Neural progenitor cell (in vitro differentiated cells): Measurements from ENCODE around the gene BRCA1. TPM values are rescaled to one million over a fixed set of nuclear protein-coding genes. Genes with fewer than 3 reads are reported as not detected.

Experiments used
- DNase-seq: peaks from one replicate; pipeline ENCODE4 v3.0.0-alpha.2; 2016; ENCODE audit warnings: low spot score
- H2AFZ ChIP-seq: fragments of 200-600 bp; sonication (generic); replicated peaks from 2 replicates; pipeline ENCODE4 v1.6.1; 2016; ENCODE audit warnings: antibody characterized with exemption
- H3F3A ChIP-seq: fragments of 200-600 bp; sonication (generic); 2 replicates; pipeline ENCODE4 v1.6.1; 2016; ENCODE audit warnings: antibody characterized with exemption, low read depth
- H3K27ac ChIP-seq: fragments of 200-600 bp; sonication (generic); 2 replicates; pipeline ENCODE4 v1.5.1; 2016; ENCODE audit warnings: mild to moderate bottlenecking
- H3K27me3 ChIP-seq: fragments of 200-600 bp; sonication (generic); 2 replicates; pipeline ENCODE4 v1.6.1; 2016; ENCODE audit warnings: mild to moderate bottlenecking, moderate library complexity
- H3K36me3 ChIP-seq: fragments of 200-600 bp; sonication (generic); 2 replicates; pipeline ENCODE4 v1.5.1; 2016
- H3K4me1 ChIP-seq: fragments of 200-600 bp; sonication (generic); 2 replicates; pipeline ENCODE4 v1.6.1; 2016; ENCODE audit warnings: mixed run types
- H3K4me2 ChIP-seq: fragments of 200-600 bp; sonication (generic); 2 replicates; pipeline ENCODE4 v1.6.1; 2016
- H3K4me3 ChIP-seq: fragments of 200-600 bp; sonication (generic); 2 replicates; pipeline ENCODE4 v1.5.1; 2016
- H3K79me2 ChIP-seq: fragments of 200-600 bp; sonication (generic); 2 replicates; pipeline ENCODE4 v1.6.1; 2016; ENCODE audit warnings: low read depth
- H3K9ac ChIP-seq: fragments of 200-600 bp; sonication (generic); 2 replicates; pipeline ENCODE4 v1.6.1; 2016
- H3K9me3 ChIP-seq: fragments of 200-600 bp; sonication (generic); 2 replicates; pipeline ENCODE4 v1.5.1; 2016; ENCODE audit warnings: low read depth
- H4K20me1 ChIP-seq: fragments of 200-600 bp; sonication (generic); 2 replicates; pipeline ENCODE4 v1.6.1; 2016; ENCODE audit warnings: low read depth
- H3K27ac Mint-ChIP-seq: 3 replicates; pipeline ENCODE4 v1.8.0; 2021; ENCODE audit warnings: mixed read lengths
- H3K27me3 Mint-ChIP-seq: 2 replicates; pipeline ENCODE4 v1.8.0; 2022; ENCODE audit warnings: low read depth, mild to moderate bottlenecking, inconsistent platforms, moderate library complexity, mixed read lengths; ENCODE audit not compliant: insufficient read depth
- H3K36me3 Mint-ChIP-seq: 3 replicates; pipeline ENCODE4 v1.8.0; 2021; ENCODE audit warnings: mixed read lengths
- H3K4me1 Mint-ChIP-seq: 3 replicates; pipeline ENCODE4 v1.8.0; 2021; ENCODE audit warnings: mixed read lengths
- H3K4me3 Mint-ChIP-seq: 3 replicates; pipeline ENCODE4 v1.8.0; 2021; ENCODE audit warnings: mild to moderate bottlenecking, moderate library complexity, mixed read lengths
- H3K9me3 Mint-ChIP-seq: 3 replicates; pipeline ENCODE4 v1.8.0; 2020; ENCODE audit warnings: mixed read lengths
- EZH2 ChIP-seq: fragments of 200-600 bp; sonication (generic); IDR thresholded peaks from 2 replicates; pipeline ENCODE4 v1.6.1; 2017; ENCODE audit warnings: antibody characterized with exemption, mild to moderate bottlenecking, moderate library complexity
- EZH2phosphoT487 ChIP-seq: fragments of 200-600 bp; sonication (generic); IDR thresholded peaks from 2 replicates; pipeline ENCODE4 v1.6.1; 2017; ENCODE audit warnings: antibody characterized with exemption
- total RNA-seq: library from RNA; depleted of rRNA; stranded (reverse); fragments of >200 nt; gene quantifications from 2 replicates; pipeline ENCODE4 v1.2.3, GENCODE V29; 2015; ENCODE audit warnings: low replicate concordance
- TF ChIP-seq, protein P1 (sequence below): fragments of 200-600 bp; sonication (generic); IDR thresholded peaks from 2 replicates; pipeline ENCODE4 v1.5.1; 2017; ENCODE audit warnings: antibody characterized with exemption, mild to moderate bottlenecking

BRCA1 gene
- total RNA-seq, 1 donor from 2014 or later = 77.3 TPM

DNA sequence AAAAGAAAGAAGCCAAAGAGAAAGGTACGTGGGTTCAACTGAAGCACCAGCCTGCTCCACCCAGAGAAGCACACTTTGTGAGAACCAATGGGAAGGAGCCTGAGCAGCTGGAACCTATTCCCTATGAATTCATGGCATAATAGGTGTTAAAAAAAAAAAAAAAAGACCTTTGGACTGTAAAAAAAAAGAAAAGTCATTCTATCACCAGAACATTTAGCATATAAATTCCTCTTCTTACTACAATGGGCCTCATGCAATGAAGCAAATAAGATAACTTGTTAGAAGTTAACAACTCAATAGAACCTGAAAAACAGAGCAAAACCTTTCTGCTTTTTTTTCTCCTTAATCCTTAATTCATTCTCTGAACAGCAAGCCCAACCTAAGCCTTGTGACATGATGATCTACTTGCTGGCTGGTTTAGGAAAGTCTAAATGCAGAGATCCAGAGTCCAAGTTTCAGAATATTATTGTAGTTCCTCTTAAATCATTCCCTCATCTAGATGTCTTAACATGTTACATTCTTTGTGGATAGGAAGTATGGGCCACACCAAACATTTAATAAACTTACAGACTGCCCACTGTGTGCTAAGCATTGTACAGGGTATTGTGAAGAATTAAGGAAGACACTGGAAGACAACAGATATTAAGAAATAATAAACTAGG lies 45.4 kb downstream of the BRCA1 start:
- Histone ChIP-seq H3K27me3 (no peaks in the 10 kb centered on the region), H3K27ac (peak overlapping the region; percentile 41), H2AFZ (no peak overlapping the region), H3F3A (no peaks in the 10 kb centered on the region), H3K4me1 (no peaks in the 10 kb centered on the region), H3K79me2 (no peaks in the 10 kb centered on the region), H3K9me3 (no peaks in the 10 kb centered on the region), H4K20me1 (no peaks in the 10 kb centered on the region), H3K9ac (no peak overlapping the region), H3K36me3 (peaks cover 10% of the 10 kb centered on the region), H3K4me2 (no peak overlapping the region), H3K4me3 (no peak overlapping the region)
- peaks cover 6% of the 10 kb centered on the region for H3K36me3 Mint-ChIP-seq
- H3K27me3 Mint-ChIP-seq = no peaks in the 10 kb centered on the region
- TF ChIP-seq EZH2phosphoT487 (no peak), EZH2 (no peak)
- TF ChIP-seq, protein P1, sequence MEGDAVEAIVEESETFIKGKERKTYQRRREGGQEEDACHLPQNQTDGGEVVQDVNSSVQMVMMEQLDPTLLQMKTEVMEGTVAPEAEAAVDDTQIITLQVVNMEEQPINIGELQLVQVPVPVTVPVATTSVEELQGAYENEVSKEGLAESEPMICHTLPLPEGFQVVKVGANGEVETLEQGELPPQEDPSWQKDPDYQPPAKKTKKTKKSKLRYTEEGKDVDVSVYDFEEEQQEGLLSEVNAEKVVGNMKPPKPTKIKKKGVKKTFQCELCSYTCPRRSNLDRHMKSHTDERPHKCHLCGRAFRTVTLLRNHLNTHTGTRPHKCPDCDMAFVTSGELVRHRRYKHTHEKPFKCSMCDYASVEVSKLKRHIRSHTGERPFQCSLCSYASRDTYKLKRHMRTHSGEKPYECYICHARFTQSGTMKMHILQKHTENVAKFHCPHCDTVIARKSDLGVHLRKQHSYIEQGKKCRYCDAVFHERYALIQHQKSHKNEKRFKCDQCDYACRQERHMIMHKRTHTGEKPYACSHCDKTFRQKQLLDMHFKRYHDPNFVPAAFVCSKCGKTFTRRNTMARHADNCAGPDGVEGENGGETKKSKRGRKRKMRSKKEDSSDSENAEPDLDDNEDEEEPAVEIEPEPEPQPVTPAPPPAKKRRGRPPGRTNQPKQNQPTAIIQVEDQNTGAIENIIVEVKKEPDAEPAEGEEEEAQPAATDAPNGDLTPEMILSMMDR = no peak
- H3K27ac Mint-ChIP-seq = no peak overlapping the region
- no peaks in the 10 kb centered on the region for H3K9me3 Mint-ChIP-seq
- no peaks in the 10 kb centered on the region for H3K4me1 Mint-ChIP-seq
- no peak overlapping the region for H3K4me3 Mint-ChIP-seq
- DNase-seq = no peak

DNA sequence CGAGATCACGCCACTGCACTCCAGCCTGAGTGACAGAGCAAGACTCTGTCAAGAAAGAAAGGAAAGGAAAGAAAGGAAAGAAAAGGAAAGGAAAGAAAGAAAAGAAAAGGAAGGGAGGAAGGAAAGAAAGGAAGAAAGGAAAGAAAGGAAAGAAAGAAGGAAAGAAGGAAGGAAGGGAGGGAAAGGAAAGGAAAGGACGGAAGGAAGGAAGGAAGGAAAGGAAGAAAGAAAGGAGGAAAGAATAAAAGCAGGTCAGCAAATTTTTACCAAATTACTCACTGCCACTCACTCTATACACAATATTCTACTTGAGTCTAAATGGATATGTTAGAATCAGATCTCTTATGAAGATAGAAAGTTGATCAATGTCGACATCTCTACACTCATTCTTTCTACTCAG lies 50.3 kb downstream of the BRCA1 start:
- Histone ChIP-seq H3K36me3 (peaks cover 19% of the 10 kb centered on the region), H3K27ac (no peak overlapping the region), H3K4me1 (no peaks in the 10 kb centered on the region), H3K9me3 (no peaks in the 10 kb centered on the region), H3K79me2 (no peaks in the 10 kb centered on the region), H2AFZ (no peak overlapping the region), H3K9ac (no peak overlapping the region), H3F3A (no peaks in the 10 kb centered on the region), H4K20me1 (no peaks in the 10 kb centered on the region), H3K27me3 (no peaks in the 10 kb centered on the region), H3K4me2 (no peak overlapping the region), H3K4me3 (no peak overlapping the region)
- H3K27me3 Mint-ChIP-seq = no peaks in the 10 kb centered on the region
- DNase-seq = no peak
- no peak overlapping the region for H3K27ac Mint-ChIP-seq
- no peak for TF ChIP-seq EZH2phosphoT487
- TF ChIP-seq, protein P1 = no peak
- no peak for TF ChIP-seq EZH2
- no peaks in the 10 kb centered on the region for H3K9me3 Mint-ChIP-seq
- H3K4me3 Mint-ChIP-seq = no peak overlapping the region
- peaks cover 10% of the 10 kb centered on the region for H3K36me3 Mint-ChIP-seq
- H3K4me1 Mint-ChIP-seq = no peaks in the 10 kb centered on the region

DNA sequence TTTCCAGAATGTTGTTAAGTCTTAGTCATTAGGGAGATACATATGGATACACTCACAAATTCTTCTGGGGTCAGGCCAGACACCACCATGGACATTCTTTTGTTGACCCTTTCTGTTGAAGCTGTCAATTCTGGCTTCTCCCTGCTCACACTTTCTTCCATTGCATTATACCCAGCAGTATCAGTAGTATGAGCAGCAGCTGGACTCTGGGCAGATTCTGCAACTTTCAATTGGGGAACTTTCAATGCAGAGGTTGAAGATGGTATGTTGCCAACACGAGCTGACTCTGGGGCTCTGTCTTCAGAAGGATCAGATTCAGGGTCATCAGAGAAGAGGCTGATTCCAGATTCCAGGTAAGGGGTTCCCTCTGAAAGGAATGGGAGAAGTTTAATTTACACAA lies 54.3 kb downstream of the BRCA1 start:
- Histone ChIP-seq H3K9ac (no peak overlapping the region), H3K4me3 (no peak overlapping the region), H3K27me3 (no peaks in the 10 kb centered on the region), H3K4me2 (no peak overlapping the region), H3F3A (peaks cover 5% of the 10 kb centered on the region), H3K4me1 (no peaks in the 10 kb centered on the region), H4K20me1 (no peaks in the 10 kb centered on the region), H3K36me3 (peaks cover 14% of the 10 kb centered on the region), H3K9me3 (no peaks in the 10 kb centered on the region), H3K27ac (no peak overlapping the region), H2AFZ (no peak overlapping the region), H3K79me2 (no peaks in the 10 kb centered on the region)
- H3K9me3 Mint-ChIP-seq = no peaks in the 10 kb centered on the region
- no peak for TF ChIP-seq EZH2phosphoT487
- TF ChIP-seq, protein P1 = no peak
- no peak for TF ChIP-seq EZH2
- peaks cover 7% of the 10 kb centered on the region for H3K36me3 Mint-ChIP-seq
- peaks cover 8% of the 10 kb centered on the region for H3K4me1 Mint-ChIP-seq
- DNase-seq = no peak
- no peaks in the 10 kb centered on the region for H3K27me3 Mint-ChIP-seq
- H3K27ac Mint-ChIP-seq = no peak overlapping the region
- no peak overlapping the region for H3K4me3 Mint-ChIP-seq
